SIG-M5 treated with dmso at 0.1 percent for 504 hours (cell line): ENCODE results near the gene VMP1.
"Not testable (repeated sequence)": the region's sequence is repeated elsewhere in the genome, so short reads cannot be mapped to it uniquely, and the experiment has no call there.

Experiments used
- DNase-seq: peaks from one replicate; lab custom pipeline; 2025; ENCODE audit not compliant: unreplicated experiment; lab: John Stamatoyannopoulos, UW

Gene VMP1

DNA sequence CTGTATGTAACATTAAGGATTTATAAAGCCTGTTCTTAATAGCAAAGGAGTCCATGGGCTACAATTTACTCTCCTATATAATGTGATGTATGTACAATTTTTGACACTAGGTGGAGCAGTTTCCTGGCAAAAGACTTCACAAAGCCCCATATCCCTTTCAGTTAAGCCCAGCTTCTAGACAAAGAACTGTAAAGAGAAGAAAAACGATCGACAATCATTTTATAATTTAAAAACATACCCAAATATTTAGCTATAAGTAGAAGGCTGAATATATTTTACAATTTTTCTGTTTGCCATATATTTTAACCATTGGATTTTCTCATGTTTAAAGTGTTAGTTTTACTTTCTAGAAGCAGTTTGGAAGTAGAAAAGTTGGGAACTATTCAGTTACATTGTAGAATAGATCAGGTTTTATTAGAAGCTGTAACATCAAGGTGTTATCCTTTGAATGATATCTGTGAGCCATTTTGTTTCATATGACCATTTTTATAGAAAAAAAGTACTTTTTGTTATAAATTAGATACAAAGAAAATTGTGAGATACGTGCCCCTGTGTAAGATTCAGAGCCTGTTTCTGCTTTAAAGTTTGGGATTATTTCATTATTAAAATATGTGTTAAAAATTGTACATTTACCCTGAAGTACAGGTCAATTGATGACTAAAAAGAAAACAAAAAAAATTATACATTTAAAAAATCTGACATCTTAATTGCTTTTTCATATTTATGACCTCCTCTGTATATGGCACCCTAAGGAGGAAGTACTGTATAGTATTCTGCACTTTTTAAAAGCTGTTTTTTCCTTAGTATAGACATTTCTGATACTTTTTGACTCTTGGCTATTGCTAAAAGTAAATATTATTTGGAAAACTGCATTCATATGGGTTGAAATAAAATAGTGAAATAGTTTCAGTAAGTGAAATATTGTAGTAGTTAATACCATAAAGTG, 46.3 kb downstream of the VMP1 start:
- DNase-seq: peak; percentile 95

DNA sequence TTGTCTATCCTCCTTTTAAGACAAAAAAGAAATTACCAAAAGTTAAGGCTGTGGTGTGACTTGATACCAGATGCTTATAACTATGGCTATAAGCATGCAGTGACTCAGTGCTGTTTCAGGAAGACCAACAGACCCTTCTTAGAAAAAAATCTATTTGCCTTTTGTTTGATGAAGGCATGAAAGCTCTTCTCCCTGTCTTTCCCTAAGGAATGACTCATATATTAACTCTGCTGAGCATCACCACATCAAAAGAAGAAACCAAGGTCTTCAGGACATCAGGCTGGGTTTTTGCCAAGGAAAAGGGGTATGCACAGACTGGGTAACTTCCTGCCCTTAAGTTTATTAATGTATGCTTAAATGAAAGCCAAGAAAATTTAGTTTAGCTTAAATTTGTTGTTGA, 47.1 kb downstream of the VMP1 start:
- peak; percentile 38 for DNase-seq

DNA sequence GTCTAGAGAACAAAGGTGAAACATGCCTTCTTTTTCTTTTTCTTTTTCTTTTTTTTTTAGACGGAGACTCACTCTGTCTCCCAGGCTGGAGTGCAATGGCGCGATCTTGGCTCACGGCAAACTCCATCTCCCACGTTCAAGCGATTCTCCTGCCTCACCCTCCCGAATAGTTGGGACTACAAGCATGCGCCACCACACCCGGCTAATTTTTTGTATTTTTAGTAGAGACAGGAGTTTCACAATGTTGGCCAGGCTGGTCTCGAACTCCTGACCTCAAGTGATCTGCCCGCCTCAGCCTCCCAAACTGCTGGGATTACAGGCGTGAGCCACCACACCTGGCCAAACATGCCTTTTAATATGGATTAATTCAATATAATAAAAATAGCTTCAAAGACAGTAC, 47.6 kb downstream of the VMP1 start:
- not testable (repeated sequence) for DNase-seq

DNA sequence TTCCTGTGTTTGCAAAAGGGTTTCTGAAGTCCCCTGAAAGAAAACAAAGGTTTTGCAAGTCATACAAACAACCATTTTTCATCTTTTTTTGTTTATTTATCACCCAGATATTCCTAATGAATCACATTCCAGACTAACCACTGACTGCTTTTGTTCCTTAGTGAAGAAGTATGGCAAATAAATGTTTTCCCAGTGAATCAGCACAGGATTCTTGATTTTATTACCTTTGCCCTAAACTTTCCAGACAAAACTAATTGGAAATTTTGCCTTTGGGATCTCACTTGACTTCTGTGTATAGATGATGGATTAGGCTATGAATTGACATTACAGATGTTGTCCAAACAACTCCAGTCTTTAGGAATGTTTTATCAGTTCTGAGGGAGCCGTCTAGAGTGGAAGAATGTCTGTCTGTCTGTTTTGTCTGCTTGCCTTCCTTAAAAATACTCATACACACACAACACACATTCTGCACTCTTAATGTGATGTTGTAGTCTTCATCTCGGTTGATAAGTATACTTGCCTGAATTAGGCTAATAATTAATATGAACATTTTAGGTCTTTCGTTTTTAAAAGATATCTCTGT, 48.9 kb downstream of the VMP1 start:
- DNase-seq: peak; percentile 80

DNA sequence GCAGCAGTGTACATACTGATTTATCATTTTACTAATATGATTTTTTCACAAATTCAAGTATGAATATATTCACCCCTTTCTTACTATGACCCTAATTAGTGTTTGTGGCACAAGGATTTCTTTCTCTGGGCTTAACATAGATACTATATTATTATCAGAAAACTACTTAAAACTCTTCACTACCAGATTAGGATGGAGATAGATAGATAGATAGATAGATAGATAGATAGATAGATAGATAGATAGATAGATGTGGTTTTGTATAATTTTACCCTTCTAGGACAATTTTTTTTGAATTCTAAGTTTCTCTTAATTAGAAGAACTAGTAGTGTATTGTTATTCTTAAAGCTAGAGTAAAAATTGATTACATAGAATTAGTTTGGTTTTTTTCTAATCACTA, 49.6 kb downstream of the VMP1 start:
- no peak for DNase-seq

DNA sequence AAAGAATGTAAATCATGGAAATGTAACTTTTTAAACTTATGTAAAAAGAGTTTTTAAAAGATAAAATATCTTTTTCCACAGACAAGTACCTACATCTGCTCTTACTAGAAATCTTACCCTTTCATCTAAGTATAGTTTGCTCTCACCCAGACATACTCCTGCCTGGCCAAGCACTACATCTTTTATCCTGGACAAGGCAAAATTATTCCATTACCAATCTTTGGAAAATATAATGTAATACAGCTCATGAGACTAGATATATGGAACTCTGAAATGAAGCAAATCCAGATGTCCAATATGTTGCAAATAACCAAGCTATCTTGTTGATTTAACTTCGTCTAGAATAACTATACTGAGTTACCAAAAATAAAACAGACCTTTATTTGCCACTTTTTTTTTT, 50.0 kb downstream of the VMP1 start:
- DNase-seq: no peak

DNA sequence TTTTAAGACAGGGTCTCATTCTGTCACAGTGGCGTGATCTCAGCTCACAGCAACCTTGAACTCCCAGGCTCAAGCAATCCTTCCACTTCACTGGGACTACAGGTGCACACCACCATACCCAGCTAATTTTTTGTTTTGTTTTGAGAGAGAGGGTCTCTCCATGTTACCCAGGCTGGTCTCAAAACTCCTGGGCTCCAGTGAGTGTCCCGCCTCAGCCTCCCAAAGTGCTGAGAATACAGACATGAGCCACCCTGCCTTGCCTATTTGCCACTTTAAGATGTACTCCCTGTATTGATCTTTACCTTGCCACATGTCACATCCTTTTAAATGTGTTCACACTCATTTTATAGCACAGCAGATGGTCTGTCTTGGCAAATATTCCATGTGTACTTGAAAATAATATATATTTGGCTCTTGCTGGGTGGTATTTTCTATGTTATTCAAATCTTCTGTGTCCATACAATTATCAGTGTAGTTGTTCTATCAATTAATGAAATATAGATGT, 50.5 kb downstream of the VMP1 start:
- no peak for DNase-seq

DNA sequence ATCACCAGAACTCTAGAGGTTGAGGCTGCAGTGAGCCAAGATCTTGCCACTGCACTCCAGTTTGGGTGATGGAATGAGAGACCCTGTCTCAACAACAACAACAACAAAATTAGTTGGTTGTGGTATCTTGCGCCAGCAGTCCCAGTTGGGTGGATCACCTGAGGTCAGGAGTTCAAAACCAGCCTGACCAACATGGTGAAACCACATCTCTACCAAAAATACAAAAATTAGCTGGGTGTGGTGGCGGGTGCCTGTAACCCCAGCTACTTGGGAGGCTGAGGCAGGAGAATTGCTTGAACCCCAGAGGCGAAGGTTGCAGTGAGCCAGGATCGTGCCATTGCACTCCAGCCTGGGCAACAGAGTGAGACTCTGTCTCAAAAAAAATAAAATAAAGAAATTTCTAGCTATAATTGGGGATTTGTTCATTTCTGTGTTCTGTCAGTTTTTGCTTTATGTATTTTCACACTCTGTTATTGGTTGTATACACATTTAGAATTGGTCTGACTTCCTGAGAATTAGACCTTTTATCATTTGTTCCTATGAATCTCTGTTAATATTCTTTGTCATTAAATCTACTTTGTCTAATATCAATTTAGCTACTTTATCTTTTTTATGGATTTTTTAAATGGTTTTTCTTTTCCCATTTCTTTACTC, 51.7 kb downstream of the VMP1 start:
- DNase-seq: not testable (repeated sequence)

DNA sequence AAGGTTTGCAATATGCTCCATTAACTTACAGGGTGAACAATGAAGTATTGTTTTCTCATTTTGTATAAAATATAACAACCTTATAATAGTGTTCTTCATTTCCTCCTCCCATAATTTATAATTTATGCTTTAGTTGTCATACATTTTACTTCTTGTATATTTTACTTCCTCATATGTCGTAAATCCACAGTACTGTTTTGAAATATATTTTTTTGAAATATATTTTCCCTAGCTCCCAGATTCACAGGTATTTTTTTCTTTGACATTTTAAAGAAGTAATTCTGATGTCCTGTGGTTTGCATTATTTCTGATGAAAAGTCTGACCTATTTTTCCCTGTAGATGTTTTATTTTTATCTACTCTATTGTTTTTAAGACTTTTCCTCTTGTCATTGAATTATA, 52.7 kb downstream of the VMP1 start:
- no peak for DNase-seq

DNA sequence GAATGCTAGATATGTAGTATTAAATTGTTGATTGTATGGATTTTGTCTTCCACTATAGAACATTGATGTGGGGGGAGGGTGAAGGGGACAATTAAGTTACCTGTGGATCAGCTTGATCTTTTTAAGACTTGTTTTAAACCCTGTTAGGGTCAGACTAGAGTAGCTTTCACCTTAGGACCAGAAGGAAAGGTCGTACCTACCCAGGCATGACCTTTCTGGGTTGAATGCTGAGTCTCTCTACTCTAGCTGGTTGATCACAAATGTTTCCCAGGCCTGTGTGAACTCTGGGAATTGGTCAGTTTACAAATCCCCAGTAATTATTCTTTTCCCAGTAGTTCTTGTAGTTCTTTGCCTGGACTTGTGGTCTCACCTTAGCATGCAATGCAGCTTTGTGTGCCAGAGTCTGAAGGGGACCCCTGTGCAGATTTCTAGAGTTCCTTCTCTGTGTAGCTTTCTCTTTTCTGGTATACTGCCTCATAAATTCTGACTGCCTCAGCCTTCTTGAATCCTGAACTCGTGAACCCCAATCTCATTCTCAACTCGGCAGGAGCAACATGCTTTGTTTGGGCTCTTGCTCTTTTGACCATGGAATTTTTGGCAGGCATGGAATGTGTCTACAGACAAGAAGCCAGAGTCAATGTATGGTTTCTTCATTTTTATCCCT, 54.1 kb downstream of the VMP1 start:
- no peak for DNase-seq

DNA sequence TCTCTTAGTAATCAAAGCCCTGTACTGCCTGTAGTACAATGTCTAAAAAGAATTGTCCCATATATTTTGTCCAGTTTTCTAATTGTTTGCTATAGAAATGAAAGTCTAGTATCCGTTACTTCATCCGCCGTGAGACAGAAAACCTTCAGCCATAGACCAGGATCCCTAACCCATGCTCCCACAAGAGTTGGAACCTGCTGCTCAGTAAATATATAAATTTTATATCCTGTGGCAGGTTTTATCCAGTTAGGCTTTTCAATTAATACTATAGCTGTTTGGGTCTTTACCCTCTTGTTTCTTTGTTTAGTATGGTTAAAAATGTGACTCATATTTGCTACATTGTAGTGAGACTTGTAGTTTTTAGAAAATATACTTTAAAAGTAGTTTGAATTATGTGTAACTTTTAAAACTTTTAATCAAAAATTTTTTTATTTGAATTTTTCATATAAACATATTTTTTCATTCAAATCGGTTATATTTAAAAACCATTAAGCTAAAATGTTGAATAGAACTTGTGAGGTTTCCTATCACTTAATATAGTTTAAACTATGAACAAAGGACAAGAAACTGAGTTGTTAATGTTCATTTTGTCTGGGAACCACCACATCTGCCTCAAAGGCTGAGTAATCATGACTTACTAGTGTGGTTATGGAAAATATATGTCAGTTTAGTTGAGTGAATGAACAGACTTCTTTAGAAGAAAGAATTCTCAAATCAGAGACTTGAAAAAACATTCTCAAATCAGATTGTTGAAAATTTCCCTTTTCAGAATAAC, 54.8 kb downstream of the VMP1 start:
- no peak for DNase-seq

DNA sequence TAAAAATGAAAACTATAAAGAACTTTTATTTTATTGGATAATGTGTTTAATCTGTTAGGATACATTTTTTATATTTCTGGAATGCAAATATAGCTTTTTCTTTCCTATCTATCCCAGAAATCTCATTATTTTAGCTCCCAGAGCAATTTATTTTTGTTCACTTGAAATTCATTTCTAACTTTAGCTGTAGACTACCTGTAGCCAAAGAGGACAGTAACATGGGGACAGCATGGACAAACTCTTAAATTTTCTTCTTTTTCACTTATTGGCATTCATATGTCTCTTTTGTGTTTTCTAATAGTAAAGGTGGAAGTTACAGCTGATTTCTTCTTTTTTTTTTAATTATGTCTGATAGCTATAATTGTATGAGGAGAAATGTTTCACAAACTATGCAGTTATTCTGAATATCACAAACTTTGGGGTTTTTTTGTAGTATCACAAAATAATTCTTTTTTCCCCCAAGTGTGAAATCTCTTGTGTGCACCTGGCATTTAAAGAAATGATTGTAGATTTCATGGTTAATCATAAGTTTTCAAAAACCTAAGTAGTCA, 55.4 kb downstream of the VMP1 start:
- no peak for DNase-seq

DNA sequence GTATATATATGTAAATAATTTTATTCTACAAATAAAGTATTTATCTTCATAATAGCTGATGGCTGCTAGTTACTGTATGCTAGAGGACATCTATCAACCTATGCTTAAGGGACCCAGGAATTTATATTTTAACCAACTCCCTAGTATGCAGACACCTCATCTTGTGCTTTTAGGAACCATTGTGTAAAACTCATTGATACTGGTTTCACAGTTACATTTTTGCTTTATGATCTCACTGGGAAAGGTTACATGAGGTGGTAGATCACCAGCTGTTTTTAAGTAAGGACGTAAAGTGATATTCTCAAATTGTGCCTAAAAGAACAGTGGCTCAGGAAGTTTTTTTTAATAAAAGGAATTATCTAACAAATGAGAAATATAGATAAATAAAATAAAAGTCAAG, 56.4 kb downstream of the VMP1 start:
- DNase-seq: no peak

DNA sequence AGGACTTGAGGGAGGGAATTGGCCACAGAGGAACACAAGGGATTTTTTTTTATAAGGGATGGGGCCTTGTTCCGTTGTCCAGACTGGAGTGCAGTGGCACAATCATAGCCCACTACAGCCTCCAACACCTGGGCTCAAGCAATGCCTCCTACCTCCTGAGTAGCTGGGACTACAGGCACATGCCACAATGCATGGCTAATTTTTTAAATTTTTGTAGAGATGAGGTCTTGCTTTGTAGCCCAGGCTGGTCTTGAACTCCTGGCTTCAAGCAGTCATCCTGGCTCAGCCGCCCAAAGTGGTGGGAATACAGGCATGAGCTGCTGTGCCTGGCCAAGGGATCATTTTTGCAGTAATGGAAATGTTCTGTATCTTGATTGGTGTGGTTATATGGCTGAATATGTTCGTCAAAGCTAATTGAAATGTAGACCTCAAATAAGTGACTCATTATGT, 56.9 kb downstream of the VMP1 start:
- DNase-seq: no peak

DNA sequence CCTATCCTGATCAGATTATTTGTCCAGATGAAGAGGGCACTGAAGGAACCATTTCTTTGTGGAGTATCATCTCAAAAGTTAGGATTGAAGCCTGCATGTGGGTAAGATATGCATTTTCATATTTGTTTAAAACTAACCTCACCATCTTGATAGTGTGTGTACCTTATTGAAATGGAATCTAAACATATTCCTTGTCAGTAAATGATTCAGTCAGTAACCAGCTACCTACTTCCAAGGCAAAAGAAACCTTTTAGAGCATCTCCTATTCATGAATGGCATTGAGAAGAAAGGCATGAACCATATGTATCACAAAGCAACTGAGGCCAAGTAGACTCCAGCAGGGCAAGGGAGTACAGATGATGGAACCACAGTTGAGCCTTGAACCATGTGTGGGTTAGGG, 57.6 kb downstream of the VMP1 start:
- no peak for DNase-seq

DNA sequence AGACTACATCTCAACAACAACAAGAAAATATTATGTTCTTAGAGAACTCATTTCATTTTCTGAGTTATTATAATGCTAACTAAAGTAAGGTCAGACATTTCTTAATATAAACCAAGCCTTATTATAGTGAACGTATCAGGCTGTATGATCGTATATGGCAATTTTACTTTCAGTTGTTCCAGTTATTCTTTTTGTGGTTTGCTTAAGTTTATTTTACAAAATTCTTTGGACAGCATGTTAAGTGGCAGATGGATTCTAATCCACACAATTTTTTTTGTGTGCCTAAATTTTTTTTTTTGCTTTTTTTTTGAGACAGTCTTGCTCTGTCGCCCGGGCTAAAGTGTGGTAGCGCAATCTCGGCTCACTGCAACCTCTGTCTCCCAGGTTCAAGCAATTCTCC, 59.0 kb downstream of the VMP1 start:
- DNase-seq: no peak

DNA sequence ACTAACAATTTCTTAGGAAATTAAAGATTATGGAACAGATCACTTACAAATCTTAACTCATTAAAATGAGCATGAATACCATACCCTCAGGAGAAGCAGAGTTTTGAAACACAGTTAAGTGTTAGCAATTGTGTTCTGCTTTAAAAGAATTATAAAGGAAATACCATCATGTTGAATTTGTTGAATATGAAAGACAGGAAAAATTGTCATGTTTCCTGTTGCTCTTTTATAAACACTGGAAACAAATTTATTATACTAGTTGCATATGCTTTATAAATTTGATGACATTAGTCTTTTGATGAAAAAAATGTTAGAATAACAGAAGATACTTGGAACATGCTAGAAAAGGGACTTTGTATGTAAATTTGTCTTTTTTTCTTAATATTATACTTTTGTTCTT, 59.7 kb downstream of the VMP1 start:
- DNase-seq: no peak

DNA sequence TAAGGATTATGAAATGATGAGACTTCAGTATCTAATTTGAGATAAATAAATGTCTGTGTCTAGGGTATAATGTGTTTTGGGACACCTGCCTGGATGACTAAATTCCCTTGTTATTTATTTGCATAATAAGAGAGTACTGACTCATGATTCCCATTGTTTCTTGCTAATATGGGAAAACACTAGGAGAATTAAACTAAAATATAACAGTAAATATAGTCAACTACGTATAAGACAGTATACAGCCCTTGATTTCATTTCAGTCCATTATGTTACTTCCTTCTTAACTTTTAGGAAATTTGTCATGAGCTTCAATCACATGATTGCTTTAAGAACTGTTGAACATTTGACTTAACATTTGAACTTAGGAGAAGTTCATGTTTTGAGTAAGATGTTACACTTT, 62.4 kb downstream of the VMP1 start:
- no peak for DNase-seq

DNA sequence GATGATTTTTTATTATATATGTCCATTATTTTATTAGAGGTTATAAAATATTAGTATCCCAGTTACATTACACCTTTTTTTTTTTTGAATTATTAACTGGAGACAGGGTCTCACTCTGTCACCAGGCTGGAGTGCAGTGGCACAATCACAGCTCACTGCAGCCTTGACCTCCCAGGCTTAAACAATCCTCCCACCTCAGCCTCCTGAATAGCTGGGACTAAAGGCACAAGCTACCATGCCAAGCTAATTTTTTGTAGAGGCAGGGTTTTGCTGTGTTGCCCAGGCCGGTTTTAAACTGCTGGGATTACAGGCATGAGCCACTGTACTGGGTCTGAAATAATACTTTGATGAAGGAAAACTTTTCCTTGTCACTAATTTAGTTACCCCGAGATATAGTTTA, 63.6 kb downstream of the VMP1 start:
- DNase-seq: no peak

DNA sequence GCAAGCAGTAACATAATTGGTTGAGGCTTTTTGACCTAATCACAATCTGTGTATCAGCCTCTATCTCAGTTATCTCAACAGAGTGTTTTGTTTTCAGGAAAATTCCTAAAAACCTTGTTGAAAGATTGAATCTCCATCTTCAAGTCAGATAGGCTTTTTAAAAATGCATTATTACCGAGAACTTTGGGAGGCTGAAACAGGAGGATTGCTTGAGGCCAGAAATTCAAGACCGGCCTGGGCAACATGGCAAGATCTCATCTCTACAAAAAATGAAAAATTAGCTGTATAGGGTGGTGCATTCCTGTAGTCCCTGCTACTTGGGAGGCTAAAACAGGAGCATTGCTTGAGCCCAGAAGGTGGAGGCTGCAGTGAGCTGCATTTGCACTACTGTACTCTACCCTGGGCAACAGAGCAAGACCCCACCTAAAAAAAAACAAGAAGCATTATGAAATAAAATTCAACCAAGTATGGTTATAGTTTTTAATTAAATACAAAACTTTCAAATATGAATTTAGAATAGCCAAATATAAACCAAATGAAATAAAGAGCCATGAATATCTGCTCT, 68.4 kb downstream of the VMP1 start:
- no peak for DNase-seq
